Mesenchymal stem cell (in vitro differentiated cells and primary cell): ENCODE data around the gene RNF150.

Experiments
- DNase-seq: peaks from one replicate; pipeline ENCODE4 v3.0.0-alpha.2; 2013
- H2AFZ ChIP-seq: one replicate; pipeline ENCODE4 v1.6.1; 2013; ENCODE audit warnings: low read depth, mild to moderate bottlenecking, control low read depth, inconsistent platforms, low read length, moderate library complexity
- H2AK5ac ChIP-seq: 2 replicates; pipeline ENCODE4 v1.6.1; 2013; ENCODE audit warnings: low read length, moderate library complexity, mild to moderate bottlenecking, inconsistent platforms; ENCODE audit not compliant: severe bottlenecking
- H2BK120ac ChIP-seq: one replicate; pipeline ENCODE4 v1.6.1; 2013; ENCODE audit warnings: low read depth, mild to moderate bottlenecking, inconsistent platforms, low read length, moderate library complexity
- H2BK12ac ChIP-seq, 2 experiments: one replicate each; pipeline ENCODE4 v1.6.1; 2013; ENCODE audit warnings: inconsistent platforms in 2 of 2, low read length in 2 of 2, mild to moderate bottlenecking in 2 of 2, moderate library complexity in 2 of 2, control low read depth in 1 of 2
- H2BK15ac ChIP-seq: one replicate; pipeline ENCODE4 v1.6.1; 2013; ENCODE audit warnings: mild to moderate bottlenecking, low read depth, inconsistent platforms; ENCODE audit not compliant: poor library complexity, severe bottlenecking
- H2BK5ac ChIP-seq: 2 replicates; pipeline ENCODE4 v1.6.1; 2013; ENCODE audit warnings: low read depth, mild to moderate bottlenecking, low read length, control low read depth, inconsistent platforms; ENCODE audit not compliant: poor library complexity, severe bottlenecking
- H3K14ac ChIP-seq, 2 experiments: one replicate each; pipeline ENCODE4 v1.6.1; 2013; ENCODE audit warnings: inconsistent platforms in 2 of 2, low read length in 2 of 2, control low read depth in 1 of 2, mild to moderate bottlenecking in 1 of 2, moderate library complexity in 1 of 2
- H3K18ac ChIP-seq, 2 experiments: one replicate each; pipeline ENCODE4 v1.6.1; 2013; ENCODE audit warnings: inconsistent platforms in 2 of 2, low read length in 2 of 2, control low read depth in 1 of 2, low read depth in 1 of 2, mild to moderate bottlenecking in 1 of 2
- H3K23ac ChIP-seq, 2 experiments: one replicate each; pipeline ENCODE4 v1.6.1; 2013; ENCODE audit warnings: inconsistent platforms in 2 of 2, low read length in 2 of 2, mild to moderate bottlenecking in 2 of 2, moderate library complexity in 2 of 2, control low read depth in 1 of 2
- H3K27ac ChIP-seq: 2 replicates; pipeline ENCODE4 v1.5.1; 2013; ENCODE audit warnings: mild to moderate bottlenecking, moderate library complexity, low read length, control low read depth, inconsistent platforms; ENCODE audit not compliant: poor library complexity, severe bottlenecking
- H3K27me3 ChIP-seq, 2 experiments: 2 replicates each; pipeline versions ENCODE4 v1.6.1 to v1.7.0; 2013; ENCODE audit warnings: low read length in 2 of 2, mild to moderate bottlenecking in 2 of 2, moderate library complexity in 2 of 2, control low read depth in 1 of 2, inconsistent platforms in 1 of 2; ENCODE audit not compliant: control insufficient read depth in 1 of 2, insufficient read depth in 1 of 2
- H3K36me3 ChIP-seq, 2 experiments: 2 replicates each; pipeline versions ENCODE4 v1.6.1 to v1.7.0; 2013; ENCODE audit warnings: low read length in 2 of 2, control low read depth in 1 of 2, inconsistent platforms in 1 of 2, low read depth in 1 of 2, mild to moderate bottlenecking in 1 of 2; ENCODE audit not compliant: insufficient read depth in 2 of 2, control insufficient read depth in 1 of 2
- H3K4ac ChIP-seq, 2 experiments: one replicate each; pipeline ENCODE4 v1.6.1; 2013; ENCODE audit warnings: inconsistent platforms in 2 of 2, low read length in 2 of 2, mild to moderate bottlenecking in 2 of 2, moderate library complexity in 2 of 2, control low read depth in 1 of 2, low read depth in 1 of 2
- H3K4me1 ChIP-seq: 2 replicates; pipeline ENCODE4 v1.6.1; 2013; ENCODE audit warnings: low read depth, low read length, control low read depth; ENCODE audit not compliant: control insufficient read depth, insufficient read depth
- H3K4me2 ChIP-seq: 2 replicates; pipeline ENCODE4 v1.6.1; 2013; ENCODE audit warnings: low read length, mild to moderate bottlenecking, inconsistent platforms; ENCODE audit not compliant: poor library complexity, severe bottlenecking
- H3K4me3 ChIP-seq, 2 experiments: 2 replicates each; pipeline versions ENCODE4 v1.5.1 to v1.7.0; 2013; ENCODE audit warnings: low read length in 2 of 2, mild to moderate bottlenecking in 2 of 2, control low read depth in 1 of 2, low read depth in 1 of 2; ENCODE audit not compliant: insufficient read depth in 1 of 2
- H3K79me1 ChIP-seq: replicated peaks from 2 replicates; pipeline ENCODE4 v1.6.1; 2013; ENCODE audit warnings: mild to moderate bottlenecking, control low read depth, low read length, inconsistent platforms; ENCODE audit not compliant: poor library complexity, severe bottlenecking
- H3K9ac ChIP-seq: 2 replicates; pipeline ENCODE4 v1.7.0; 2013; ENCODE audit warnings: mild to moderate bottlenecking, low read length, moderate library complexity
- H3K9me3 ChIP-seq: 2 replicates; pipeline ENCODE4 v1.7.0; 2013; ENCODE audit warnings: mild to moderate bottlenecking, low read length; ENCODE audit not compliant: control insufficient read depth
- H4K8ac ChIP-seq: one replicate; pipeline ENCODE4 v1.6.1; 2013; ENCODE audit warnings: inconsistent platforms, mild to moderate bottlenecking, low read length, moderate library complexity
- H4K91ac ChIP-seq: one replicate; pipeline ENCODE4 v1.6.1; 2013; ENCODE audit warnings: mild to moderate bottlenecking, low read length, inconsistent platforms
- WGBS: methylation state at CpG from one replicate; pipeline ENCODE4 v1.1.7; 2013; ENCODE audit warnings: mixed read lengths; 5-methylcytosine and 5-hydroxymethylcytosine counted together

Gene RNF150

DNA sequence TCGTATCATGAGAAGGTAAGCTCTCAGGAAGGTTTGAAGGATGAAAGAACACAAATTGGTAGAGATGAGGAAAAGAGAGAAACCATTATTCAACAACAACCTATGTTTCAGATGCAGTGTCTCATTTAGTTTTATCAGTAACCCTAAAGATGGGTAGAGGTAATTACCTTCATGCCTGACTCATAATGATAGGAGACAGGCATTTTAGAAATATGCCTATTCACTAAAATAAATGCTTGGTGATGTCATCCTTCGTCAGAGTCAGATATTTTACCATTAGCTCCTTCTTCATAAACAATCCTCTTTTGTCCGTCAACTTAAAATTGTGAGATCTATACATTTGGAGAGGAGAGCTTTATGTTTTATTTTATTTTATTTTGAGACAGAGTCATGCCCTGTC is 21.5 kb upstream of the RNF150 start:
- Histone ChIP-seq H3K79me1 (no peaks in the 10 kb centered on the region), H3K18ac (no peak overlapping the region), H2AK5ac (no peak overlapping the region), H3K27me3 (no peaks in the 10 kb centered on the region), H2BK5ac (no peak overlapping the region), H3K36me3 (no peaks in the 10 kb centered on the region), H3K4me3 (no peak overlapping the region), H3K9ac (no peak overlapping the region), H4K8ac (no peak overlapping the region), H3K27ac (no peak overlapping the region), H3K4me2 (no peak overlapping the region), H3K14ac (no peak overlapping the region), H3K9me3 (no peaks in the 10 kb centered on the region), H3K4ac (no peak overlapping the region), H3K4me1 (no peaks in the 10 kb centered on the region), H2BK12ac (no peak overlapping the region), H2BK120ac (no peak overlapping the region), H3K23ac (no peak overlapping the region), H2BK15ac (no peak overlapping the region), H4K91ac (no peak overlapping the region), H2AFZ (no peak overlapping the region)
- no peak for DNase-seq
- WGBS = no CpG with 5 or more reads among the region's 3 CpGs

- no peak overlapping the region for H2AFZ ChIP-seq
- no peak overlapping the region for H3K4me2 ChIP-seq
- H4K8ac ChIP-seq = no peak overlapping the region
- no peak overlapping the region for H2BK120ac ChIP-seq
- no peaks in the 10 kb centered on the region for H3K9me3 ChIP-seq
- no peak overlapping the region for H3K23ac ChIP-seq
- H3K18ac ChIP-seq = no peak overlapping the region
- no peaks in the 10 kb centered on the region for H3K4me1 ChIP-seq
- no peak overlapping the region for H2BK5ac ChIP-seq
- peak overlapping the region in 1 of 2 experiments; percentile 44 for H3K14ac ChIP-seq
- H3K4me3 ChIP-seq = no peak overlapping the region
- H3K27me3 ChIP-seq = no peaks in the 10 kb centered on the region
- H2AK5ac ChIP-seq = no peak overlapping the region
- 40% methylated on average over 2 of the region's 4 CpGs for WGBS
- no peak overlapping the region for H4K91ac ChIP-seq
- H3K9ac ChIP-seq = no peak overlapping the region
- H3K79me1 ChIP-seq = no peaks in the 10 kb centered on the region
- DNase-seq = peak; percentile 84
- H2BK15ac ChIP-seq = no peak overlapping the region
- no peak overlapping the region for H3K27ac ChIP-seq
- H2BK12ac ChIP-seq = no peak overlapping the region
- no peak overlapping the region for H3K4ac ChIP-seq
- H3K36me3 ChIP-seq = no peaks in the 10 kb centered on the region
Measured at GRCh38 chr4:141153751-141154510, 20.7 kb upstream of the RNF150 start.

DNA sequence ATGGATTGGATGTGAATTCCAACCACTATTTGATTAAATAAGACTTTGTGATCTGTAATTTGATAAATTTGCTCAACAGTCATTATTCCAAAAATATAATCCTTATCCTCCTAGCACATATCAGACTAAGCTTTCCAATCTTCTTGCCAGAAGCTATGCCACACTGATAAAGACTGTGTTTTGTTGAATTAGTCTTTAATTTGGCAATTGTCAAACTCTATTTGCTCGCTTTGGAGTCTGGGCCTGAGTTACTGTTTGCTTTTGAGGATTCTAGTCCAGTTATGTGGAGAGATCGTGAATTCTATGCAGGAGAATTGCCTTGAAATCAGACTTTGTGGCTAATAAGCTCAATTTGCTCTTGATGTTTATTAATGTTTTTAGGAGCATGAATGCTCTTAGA is 10.9 kb upstream of the RNF150 start:
- WGBS = 95% methylated on average over 2 of the region's 2 CpGs
- H2AFZ ChIP-seq = no peak overlapping the region

GRCh38 chr4:141142423-141142822 is 9.2 kb upstream of the RNF150 start:
- Histone ChIP-seq H3K9me3 (no peaks in the 10 kb centered on the region), H3K4me2 (no peak overlapping the region), H3K14ac (no peak overlapping the region), H3K79me1 (no peaks in the 10 kb centered on the region), H3K4me3 (no peak overlapping the region), H2BK120ac (no peak overlapping the region), H3K27me3 (peaks cover 1 to 2% of the 10 kb centered on the region in 2 experiments), H3K36me3 (no peaks in the 10 kb centered on the region), H2AFZ (no peak overlapping the region), H4K8ac (no peak overlapping the region), H3K23ac (no peak overlapping the region), H2BK15ac (no peak overlapping the region), H2AK5ac (no peak overlapping the region), H3K4ac (no peak overlapping the region), H2BK12ac (no peak overlapping the region), H3K4me1 (no peaks in the 10 kb centered on the region), H3K27ac (no peak overlapping the region), H3K9ac (no peak overlapping the region), H3K18ac (no peak overlapping the region), H4K91ac (no peak overlapping the region), H2BK5ac (no peak overlapping the region)
- WGBS = 77% methylated on average over 7 of the region's 7 CpGs
- no peak for DNase-seq

More for the DNA sequence above, 10.9 kb upstream of the RNF150 start:
- H3K9ac ChIP-seq = no peak overlapping the region
- no peaks in the 10 kb centered on the region for H3K79me1 ChIP-seq
- H3K9me3 ChIP-seq = no peaks in the 10 kb centered on the region
- no peak overlapping the region for H2AK5ac ChIP-seq
- H2BK5ac ChIP-seq = no peak overlapping the region
- H3K18ac ChIP-seq = no peak overlapping the region
- no peak overlapping the region for H3K4me3 ChIP-seq
- H3K36me3 ChIP-seq = no peaks in the 10 kb centered on the region
- no peak overlapping the region for H3K27ac ChIP-seq
- H4K8ac ChIP-seq = no peak overlapping the region
- no peak for DNase-seq
- no peak overlapping the region for H3K14ac ChIP-seq
- no peak overlapping the region for H3K4me2 ChIP-seq
- H2BK15ac ChIP-seq = no peak overlapping the region
- H3K4ac ChIP-seq = no peak overlapping the region
- no peaks in the 10 kb centered on the region for H3K4me1 ChIP-seq
- no peak overlapping the region for H3K23ac ChIP-seq
- H3K27me3 ChIP-seq = no peaks in the 10 kb centered on the region
- no peak overlapping the region for H4K91ac ChIP-seq
- no peak overlapping the region for H2BK120ac ChIP-seq
- no peak overlapping the region for H2BK12ac ChIP-seq
